ENCODE measurements around the gene FIGNL1. TPM values are rescaled to one million over a fixed set of nuclear protein-coding genes. Genes with fewer than 3 reads are reported as not detected.
A peak's percentile ranks its signal among the peaks of the same experiment; 100 is the strongest.

FIGNL1 gene, protein sequence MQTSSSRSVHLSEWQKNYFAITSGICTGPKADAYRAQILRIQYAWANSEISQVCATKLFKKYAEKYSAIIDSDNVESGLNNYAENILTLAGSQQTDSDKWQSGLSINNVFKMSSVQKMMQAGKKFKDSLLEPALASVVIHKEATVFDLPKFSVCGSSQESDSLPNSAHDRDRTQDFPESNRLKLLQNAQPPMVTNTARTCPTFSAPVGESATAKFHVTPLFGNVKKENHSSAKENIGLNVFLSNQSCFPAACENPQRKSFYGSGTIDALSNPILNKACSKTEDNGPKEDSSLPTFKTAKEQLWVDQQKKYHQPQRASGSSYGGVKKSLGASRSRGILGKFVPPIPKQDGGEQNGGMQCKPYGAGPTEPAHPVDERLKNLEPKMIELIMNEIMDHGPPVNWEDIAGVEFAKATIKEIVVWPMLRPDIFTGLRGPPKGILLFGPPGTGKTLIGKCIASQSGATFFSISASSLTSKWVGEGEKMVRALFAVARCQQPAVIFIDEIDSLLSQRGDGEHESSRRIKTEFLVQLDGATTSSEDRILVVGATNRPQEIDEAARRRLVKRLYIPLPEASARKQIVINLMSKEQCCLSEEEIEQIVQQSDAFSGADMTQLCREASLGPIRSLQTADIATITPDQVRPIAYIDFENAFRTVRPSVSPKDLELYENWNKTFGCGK
- 26.6 TPM for polyA plus RNA-seq (2013, experiment 1 of 4)
- 26.7 TPM for polyA plus RNA-seq (2013, experiment 2 of 4)
- 24.9 TPM for polyA plus RNA-seq (2013, experiment 3 of 4)
- polyA plus RNA-seq (2013, experiment 4 of 4), result 24.0 TPM

DNA sequence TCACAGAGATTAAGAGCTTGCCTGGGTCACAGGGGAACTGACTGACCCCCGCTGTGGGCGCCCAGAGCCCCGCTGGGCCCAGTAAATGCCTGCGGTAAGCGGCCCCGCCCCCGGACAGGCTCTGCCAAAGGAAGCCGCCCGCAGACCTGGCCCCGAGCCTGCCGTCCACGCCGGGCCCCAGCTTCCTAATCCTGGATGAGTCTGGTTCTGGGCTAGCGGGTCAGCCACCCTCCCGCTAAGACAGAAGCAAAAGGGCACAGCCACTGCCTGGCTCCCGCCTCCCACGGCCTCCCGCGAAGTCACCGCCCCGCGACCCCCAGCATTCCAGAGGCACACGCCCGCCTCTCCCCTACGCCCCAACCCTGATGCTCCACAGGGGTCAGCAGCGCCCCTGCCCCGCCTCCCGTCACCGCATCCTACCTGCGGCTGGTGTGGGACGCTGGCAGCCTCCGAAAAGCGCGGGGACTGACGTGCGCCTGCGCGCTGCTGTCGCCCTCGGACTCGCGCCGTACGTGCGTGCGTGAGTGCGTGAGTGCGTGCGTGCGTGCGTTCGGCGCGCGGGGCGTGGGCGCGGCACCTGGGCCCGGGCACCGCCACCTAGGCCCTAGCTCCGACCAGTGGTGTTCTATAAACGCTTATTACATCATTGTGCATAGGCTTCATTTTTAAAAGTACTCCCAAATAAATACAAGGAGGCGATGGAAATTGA lies at the start of gene FIGNL1:
Gene FIGNL1 (minus strand): TSS at position 470 of the 709 bp plus-strand sequence. CDS start 3,063 bp downstream, outside the sequence.
- WGBS, 2 experiments, result 5 to 6% methylated on average over 63 of the region's 63 CpGs
- no peaks in the 10 kb centered on the region for H3K9me3 ChIP-seq (ENCODE audit: control insufficient read depth, low read length)

DNA sequence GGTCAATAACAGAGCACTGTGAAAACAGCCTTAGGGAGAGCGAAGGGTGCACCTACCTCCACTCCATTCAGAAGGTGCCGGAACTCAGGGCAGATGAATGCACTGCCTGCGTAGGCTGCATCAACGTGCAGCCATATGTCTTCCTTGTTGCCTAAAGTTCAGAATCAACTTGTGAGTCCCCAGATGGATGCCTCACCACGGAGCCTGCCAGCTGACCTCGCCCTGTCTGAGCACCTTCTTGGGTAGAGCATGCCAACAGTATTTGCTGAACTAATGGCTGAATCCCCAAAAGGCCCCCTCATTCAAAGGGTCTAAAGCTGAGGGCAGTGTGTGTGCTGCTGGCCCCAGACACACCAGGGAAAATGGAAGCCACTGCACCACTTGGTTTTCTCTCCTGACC lies 48.9 kb upstream of the FIGNL1 start:
- 92 to 96% methylated on average over 6 of the region's 6 CpGs for WGBS, 2 experiments
- Histone ChIP-seq H3K27me3 (ENCODE audit: control insufficient read depth, insufficient read depth, low read length, poor library complexity, severe bottlenecking) (no peaks in the 10 kb centered on the region), H3K27ac (ENCODE audit: insufficient read depth, low read depth, low read length, poor library complexity, severe bottlenecking) (no peak overlapping the region), H3K4me1 (ENCODE audit: control insufficient read depth, insufficient read depth, low read length) (no peaks in the 10 kb centered on the region), H3K9me3 (ENCODE audit: control insufficient read depth, low read length) (no peaks in the 10 kb centered on the region), H3K36me3 (ENCODE audit: control insufficient read depth, insufficient read depth, low read length) (no peaks in the 10 kb centered on the region), H3K4me3 (ENCODE audit: insufficient read depth, low read depth, low read length) (no peak overlapping the region)

More for the DNA sequence above, at the start of gene FIGNL1:
- Histone ChIP-seq H3K4me3 (ENCODE audit: insufficient read depth, low read depth, low read length) (peak within 1 kb of the TSS; percentile 63), H3K27ac (ENCODE audit: insufficient read depth, low read depth, low read length, poor library complexity, severe bottlenecking) (peak within 1 kb of the TSS; percentile 33), H3K27me3 (ENCODE audit: control insufficient read depth, insufficient read depth, low read length, poor library complexity, severe bottlenecking) (no peaks in the 10 kb centered on the region), H3K36me3 (ENCODE audit: control insufficient read depth, insufficient read depth, low read length) (peaks cover 9% of the 10 kb centered on the region), H3K4me1 (ENCODE audit: control insufficient read depth, insufficient read depth, low read length) (peaks cover 7% of the 10 kb centered on the region)

DNA sequence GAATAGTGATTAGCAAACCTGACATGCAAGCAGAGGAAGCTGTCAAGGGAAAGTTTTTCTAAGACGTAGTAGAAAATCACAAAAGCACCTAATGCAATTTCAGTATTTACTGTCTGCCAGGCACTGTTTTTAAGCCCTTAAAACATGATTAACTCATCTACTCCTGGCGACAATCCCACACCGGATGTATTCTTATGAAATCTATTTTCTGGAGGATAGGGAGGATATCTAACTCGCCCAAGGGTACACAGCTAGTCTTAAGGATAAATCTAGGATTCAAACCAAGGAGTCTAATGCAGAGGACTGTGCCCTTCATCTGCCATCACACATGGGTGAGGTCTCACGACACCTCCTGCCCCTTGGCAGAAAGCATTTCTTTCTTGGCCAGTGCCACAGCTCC lies 47.8 kb upstream of the FIGNL1 start:
- no peaks in the 10 kb centered on the region for H3K36me3 ChIP-seq (ENCODE audit: control insufficient read depth, insufficient read depth, low read length)
- H3K4me1 ChIP-seq (ENCODE audit: control insufficient read depth, insufficient read depth, low read length), result no peaks in the 10 kb centered on the region
- no peak overlapping the region for H3K4me3 ChIP-seq (ENCODE audit: insufficient read depth, low read depth, low read length)
- no peaks in the 10 kb centered on the region for H3K27me3 ChIP-seq (ENCODE audit: control insufficient read depth, insufficient read depth, low read length, poor library complexity, severe bottlenecking)
- WGBS, 2 experiments, result 85 to 95% methylated on average over 5 of the region's 5 CpGs
- H3K9me3 ChIP-seq (ENCODE audit: control insufficient read depth, low read length), result no peaks in the 10 kb centered on the region
- H3K27ac ChIP-seq (ENCODE audit: insufficient read depth, low read depth, low read length, poor library complexity, severe bottlenecking), result no peak overlapping the region

DNA sequence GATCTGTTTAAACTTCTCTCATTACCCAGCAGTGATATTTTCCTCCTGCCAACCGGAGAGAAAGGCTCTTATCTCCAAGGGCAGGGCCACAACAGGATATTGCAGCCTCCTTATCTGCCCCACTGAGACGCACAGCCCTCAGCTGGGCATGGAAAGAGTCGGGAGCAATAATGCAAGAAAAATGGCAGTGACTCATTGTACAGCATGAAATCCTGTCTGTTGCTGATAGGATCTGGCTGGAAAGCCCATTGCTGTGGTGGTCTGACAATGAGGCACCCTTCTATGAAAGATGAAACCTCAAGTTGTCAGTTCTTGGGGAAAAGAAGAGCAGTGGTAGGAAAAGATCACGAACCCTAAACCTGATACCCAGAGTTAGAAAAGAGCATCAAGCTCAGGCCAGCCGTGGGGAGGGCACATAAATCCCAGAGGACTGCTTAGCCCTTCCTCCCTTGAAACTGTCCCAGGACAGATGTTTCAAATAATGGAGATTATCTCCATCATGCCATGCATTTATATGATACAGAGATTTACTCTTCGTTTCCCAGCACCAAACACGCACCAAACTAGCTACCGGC lies 47.0 kb upstream of the FIGNL1 start:
- Histone ChIP-seq H3K4me1 (ENCODE audit: control insufficient read depth, insufficient read depth, low read length) (no peaks in the 10 kb centered on the region), H3K9me3 (ENCODE audit: control insufficient read depth, low read length) (no peaks in the 10 kb centered on the region), H3K27ac (ENCODE audit: insufficient read depth, low read depth, low read length, poor library complexity, severe bottlenecking) (no peak overlapping the region), H3K36me3 (ENCODE audit: control insufficient read depth, insufficient read depth, low read length) (no peaks in the 10 kb centered on the region), H3K4me3 (ENCODE audit: insufficient read depth, low read depth, low read length) (no peak overlapping the region), H3K27me3 (ENCODE audit: control insufficient read depth, insufficient read depth, low read length, poor library complexity, severe bottlenecking) (no peaks in the 10 kb centered on the region)
- WGBS, 2 experiments, result 92 to 94% methylated on average over 8 of the region's 8 CpGs

DNA sequence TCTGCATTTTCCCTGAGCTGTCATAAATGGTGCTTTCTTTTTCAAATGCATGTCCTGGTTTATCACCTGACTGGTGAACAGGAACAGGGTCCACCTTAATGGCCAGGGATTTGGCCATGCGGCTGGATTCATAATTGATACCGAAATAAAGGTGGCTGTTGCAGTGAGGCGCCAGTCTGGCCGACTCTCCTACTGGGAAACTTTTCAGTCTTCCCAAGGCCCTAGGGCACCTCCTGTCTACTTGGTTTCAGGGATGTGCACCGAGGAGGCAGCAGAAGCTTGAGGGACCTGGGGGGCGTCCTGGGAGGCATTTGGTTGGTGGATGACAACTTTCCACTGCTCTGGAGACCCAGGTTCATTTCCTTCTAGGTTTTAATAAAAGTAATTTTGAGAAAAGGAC lies 46.4 kb upstream of the FIGNL1 start:
- Histone ChIP-seq H3K36me3 (ENCODE audit: control insufficient read depth, insufficient read depth, low read length) (no peaks in the 10 kb centered on the region), H3K27ac (ENCODE audit: insufficient read depth, low read depth, low read length, poor library complexity, severe bottlenecking) (no peak overlapping the region), H3K4me1 (ENCODE audit: control insufficient read depth, insufficient read depth, low read length) (no peaks in the 10 kb centered on the region), H3K4me3 (ENCODE audit: insufficient read depth, low read depth, low read length) (no peak overlapping the region), H3K27me3 (ENCODE audit: control insufficient read depth, insufficient read depth, low read length, poor library complexity, severe bottlenecking) (no peaks in the 10 kb centered on the region), H3K9me3 (ENCODE audit: control insufficient read depth, low read length) (no peaks in the 10 kb centered on the region)
- WGBS, 2 experiments, result 92 to 96% methylated on average over 6 of the region's 6 CpGs

DNA sequence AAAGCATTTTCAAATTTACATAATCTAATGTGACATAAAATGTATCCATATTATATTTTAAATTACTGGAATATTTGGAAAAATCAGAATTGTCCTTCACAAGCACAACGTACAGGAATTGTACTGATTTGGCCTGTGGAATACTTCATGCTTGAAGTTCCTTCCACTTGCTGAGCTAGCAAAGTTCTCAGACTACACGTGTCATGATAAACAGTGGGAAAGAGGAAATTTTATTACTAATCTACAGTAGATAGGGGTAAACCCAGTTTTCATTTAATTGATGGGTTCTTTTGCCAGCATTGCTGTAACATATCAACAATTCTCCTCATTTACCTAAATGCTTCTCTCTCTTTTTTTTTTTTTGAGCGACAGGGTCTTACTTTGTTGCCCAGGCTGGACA lies 45.6 kb upstream of the FIGNL1 start:
- no peaks in the 10 kb centered on the region for H3K4me1 ChIP-seq (ENCODE audit: control insufficient read depth, insufficient read depth, low read length)
- no peaks in the 10 kb centered on the region for H3K9me3 ChIP-seq (ENCODE audit: control insufficient read depth, low read length)
- no peaks in the 10 kb centered on the region for H3K27me3 ChIP-seq (ENCODE audit: control insufficient read depth, insufficient read depth, low read length, poor library complexity, severe bottlenecking)
- H3K36me3 ChIP-seq (ENCODE audit: control insufficient read depth, insufficient read depth, low read length), result no peaks in the 10 kb centered on the region
- H3K27ac ChIP-seq (ENCODE audit: insufficient read depth, low read depth, low read length, poor library complexity, severe bottlenecking), result no peak overlapping the region
- no peak overlapping the region for H3K4me3 ChIP-seq (ENCODE audit: insufficient read depth, low read depth, low read length)
- 96% methylated on average over 3 of the region's 3 CpGs for WGBS, 2 experiments

DNA sequence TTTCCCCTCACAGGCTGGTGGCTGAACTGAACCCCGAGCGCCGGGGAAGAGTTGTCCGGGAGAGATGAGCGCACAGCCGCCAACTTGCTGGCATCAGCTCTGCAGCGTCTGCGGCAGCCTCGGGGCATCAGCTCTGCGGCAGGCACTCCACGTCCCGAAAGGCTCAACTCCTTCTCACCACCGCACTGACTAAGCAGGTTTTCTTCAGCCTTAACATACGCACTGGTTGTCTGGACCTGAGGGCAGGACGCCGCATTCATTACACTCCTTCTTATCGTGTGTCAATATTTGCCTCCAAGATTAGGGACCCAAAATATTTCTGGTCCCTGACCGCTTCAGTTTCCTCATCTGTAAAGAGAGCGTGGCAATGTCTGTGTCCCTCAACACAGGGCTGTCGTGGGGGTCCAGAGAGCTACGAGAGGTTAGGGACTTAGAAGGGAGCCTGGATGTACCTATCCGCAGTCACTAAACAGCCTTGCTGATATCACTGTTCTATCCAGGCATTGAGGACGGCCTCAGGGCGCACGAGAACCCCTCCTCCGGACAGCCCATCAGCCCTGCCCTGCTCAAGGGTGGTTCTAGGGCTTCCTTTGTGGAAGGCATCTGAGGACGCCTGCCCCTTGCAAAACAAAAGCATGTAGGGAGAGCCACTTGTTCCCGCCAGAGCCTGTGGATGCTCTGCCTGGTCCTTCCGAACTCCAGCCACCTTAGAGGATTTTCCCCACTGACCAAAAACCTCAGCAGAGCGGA lies 42.8 kb upstream of the FIGNL1 start:
- 91 to 92% methylated on average over 30 of the region's 30 CpGs for WGBS, 2 experiments
- Histone ChIP-seq H3K4me1 (ENCODE audit: control insufficient read depth, insufficient read depth, low read length) (no peaks in the 10 kb centered on the region), H3K4me3 (ENCODE audit: insufficient read depth, low read depth, low read length) (no peak overlapping the region), H3K36me3 (ENCODE audit: control insufficient read depth, insufficient read depth, low read length) (no peaks in the 10 kb centered on the region), H3K27ac (ENCODE audit: insufficient read depth, low read depth, low read length, poor library complexity, severe bottlenecking) (no peak overlapping the region), H3K27me3 (ENCODE audit: control insufficient read depth, insufficient read depth, low read length, poor library complexity, severe bottlenecking) (no peaks in the 10 kb centered on the region), H3K9me3 (ENCODE audit: control insufficient read depth, low read length) (no peaks in the 10 kb centered on the region)

DNA sequence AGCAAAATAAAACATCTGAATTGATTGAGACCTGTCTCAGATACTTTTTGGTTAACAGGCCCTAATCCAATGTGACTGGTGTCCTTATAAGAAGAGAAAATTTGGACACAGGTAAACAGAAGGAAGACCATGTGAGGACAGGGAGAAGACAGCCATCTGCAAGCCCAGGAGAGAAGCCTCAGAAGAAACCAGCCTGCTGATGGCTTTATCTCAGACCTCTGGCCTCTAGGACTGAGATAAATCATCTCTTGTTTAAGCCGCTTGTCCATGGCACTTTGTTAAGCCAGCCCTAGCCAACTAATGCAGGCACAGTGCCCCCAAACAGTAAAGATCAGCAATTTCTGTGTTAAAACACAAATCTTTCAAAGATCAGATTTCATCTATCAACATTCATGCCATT lies 41.8 kb upstream of the FIGNL1 start:
- Histone ChIP-seq H3K4me1 (ENCODE audit: control insufficient read depth, insufficient read depth, low read length) (no peaks in the 10 kb centered on the region), H3K4me3 (ENCODE audit: insufficient read depth, low read depth, low read length) (no peak overlapping the region), H3K27ac (ENCODE audit: insufficient read depth, low read depth, low read length, poor library complexity, severe bottlenecking) (no peak overlapping the region), H3K27me3 (ENCODE audit: control insufficient read depth, insufficient read depth, low read length, poor library complexity, severe bottlenecking) (no peaks in the 10 kb centered on the region), H3K9me3 (ENCODE audit: control insufficient read depth, low read length) (no peaks in the 10 kb centered on the region), H3K36me3 (ENCODE audit: control insufficient read depth, insufficient read depth, low read length) (no peaks in the 10 kb centered on the region)
- WGBS, 2 experiments, result 92 to 94% methylated on average over 1 of the region's 1 CpG

DNA sequence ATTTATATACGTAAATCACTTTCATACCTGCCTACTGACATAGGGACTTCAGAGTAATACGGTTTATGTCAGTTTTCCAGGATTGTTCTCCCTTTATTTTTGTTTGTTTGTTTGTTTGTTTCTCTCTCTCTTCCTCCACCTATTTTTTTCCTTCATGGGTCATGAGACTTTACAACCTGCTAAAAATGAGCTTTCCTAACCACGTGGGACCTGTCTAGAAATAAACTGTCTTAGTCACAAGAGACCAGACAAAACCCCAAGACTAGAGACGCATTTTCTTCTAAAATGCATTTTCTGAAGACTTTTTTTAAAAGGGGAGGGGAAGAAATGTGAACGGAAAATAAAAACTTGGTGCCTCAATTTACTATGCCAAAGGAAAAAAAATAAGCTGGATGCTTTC lies 41.1 kb upstream of the FIGNL1 start:
- H3K36me3 ChIP-seq (ENCODE audit: control insufficient read depth, insufficient read depth, low read length), result no peaks in the 10 kb centered on the region
- no peaks in the 10 kb centered on the region for H3K27me3 ChIP-seq (ENCODE audit: control insufficient read depth, insufficient read depth, low read length, poor library complexity, severe bottlenecking)
- no peaks in the 10 kb centered on the region for H3K4me1 ChIP-seq (ENCODE audit: control insufficient read depth, insufficient read depth, low read length)
- no peak overlapping the region for H3K27ac ChIP-seq (ENCODE audit: insufficient read depth, low read depth, low read length, poor library complexity, severe bottlenecking)
- H3K4me3 ChIP-seq (ENCODE audit: insufficient read depth, low read depth, low read length), result no peak overlapping the region
- H3K9me3 ChIP-seq (ENCODE audit: control insufficient read depth, low read length), result no peaks in the 10 kb centered on the region
- 89 to 98% methylated on average over 3 to 4 of the region's 5 CpGs for WGBS, 2 experiments
